Epidermal melanocyte (primary cell): ENCODE data around the gene TRPM2.
"Not testable (repeated sequence)": the region's sequence is repeated elsewhere in the genome, so short reads cannot be mapped to it uniquely, and the experiment has no call there.

Experiments used
- DNase-seq: peaks from one replicate; pipeline ENCODE4 v3.0.0; 2011; ENCODE audit warnings: low spot score; ENCODE audit not compliant: insufficient read length

TRPM2 gene

GRCh38 chr21:44354775-44355771 lies 1.7 kb downstream of the TRPM2 start:
- DNase-seq: no peak

- DNase-seq: no peak
Measured at GRCh38 chr21:44356160-44356559, 2.7 kb downstream of the TRPM2 start.

GRCh38 chr21:44356636-44357035 lies 3.2 kb downstream of the TRPM2 start:
- no peak for DNase-seq

DNA sequence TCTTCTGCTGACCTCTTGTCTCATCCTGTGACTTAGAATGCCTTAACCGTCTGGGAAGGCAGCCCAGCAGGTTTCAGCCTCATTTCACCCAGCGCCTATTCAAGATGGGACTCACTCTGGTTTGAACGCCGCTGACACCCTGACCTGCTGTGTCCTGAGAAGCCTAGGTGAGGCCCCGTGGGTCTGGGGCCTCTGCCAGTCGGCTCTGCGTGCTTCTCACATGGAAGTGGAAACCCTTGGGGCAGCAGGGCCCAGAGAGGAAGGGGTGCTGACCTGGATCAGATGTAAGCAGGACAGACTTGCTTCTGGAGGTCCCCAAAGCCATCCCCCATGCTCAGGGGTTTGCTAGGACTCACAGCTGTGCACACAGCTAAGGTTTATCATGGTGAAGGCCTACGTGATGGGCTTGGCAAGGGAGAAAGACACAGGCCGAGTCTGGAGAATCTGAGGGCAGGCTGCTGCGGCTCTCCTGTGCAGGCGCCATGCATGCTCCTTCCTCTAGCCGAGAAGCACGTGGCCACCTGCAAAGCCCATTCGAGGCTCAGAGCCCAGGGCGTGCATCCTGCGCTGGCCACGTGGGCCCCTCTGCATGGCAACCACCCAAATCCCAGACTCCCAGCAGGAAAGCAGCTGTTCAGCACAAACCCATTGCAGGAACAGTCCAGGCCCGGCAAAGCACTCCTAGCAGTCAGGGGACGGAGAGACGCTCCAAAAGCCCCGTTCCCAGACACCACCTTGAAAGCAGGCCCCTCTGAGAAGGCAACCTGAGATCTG lies 3.8 kb downstream of the TRPM2 start:
- no peak for DNase-seq

GRCh38 chr21:44359396-44359795 lies 6.0 kb downstream of the TRPM2 start:
- no peak for DNase-seq

GRCh38 chr21:44360159-44360558 lies 6.7 kb downstream of the TRPM2 start:
- DNase-seq: no peak

DNA sequence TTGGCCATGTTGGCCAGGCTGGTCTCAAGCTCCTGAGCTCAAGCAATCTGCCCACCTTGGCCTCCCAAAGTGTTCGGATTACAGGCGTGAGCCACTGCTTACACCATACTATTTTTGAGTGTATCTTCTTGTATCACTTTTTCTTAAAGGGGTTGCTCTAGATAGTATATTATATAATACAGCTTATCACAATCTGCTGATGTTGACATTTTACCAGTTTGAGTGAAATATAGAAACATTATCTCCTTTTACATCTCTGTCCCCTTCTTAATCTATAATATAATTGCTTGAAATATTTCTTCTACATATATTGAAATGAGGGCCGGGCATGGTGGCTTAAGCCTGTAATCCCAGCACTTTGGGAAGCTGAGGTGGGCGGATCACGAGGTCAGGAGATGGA lies 8.5 kb downstream of the TRPM2 start:
- DNase-seq: not testable (repeated sequence)

GRCh38 chr21:44363278-44363677 lies 9.9 kb downstream of the TRPM2 start:
- no peak for DNase-seq

DNA sequence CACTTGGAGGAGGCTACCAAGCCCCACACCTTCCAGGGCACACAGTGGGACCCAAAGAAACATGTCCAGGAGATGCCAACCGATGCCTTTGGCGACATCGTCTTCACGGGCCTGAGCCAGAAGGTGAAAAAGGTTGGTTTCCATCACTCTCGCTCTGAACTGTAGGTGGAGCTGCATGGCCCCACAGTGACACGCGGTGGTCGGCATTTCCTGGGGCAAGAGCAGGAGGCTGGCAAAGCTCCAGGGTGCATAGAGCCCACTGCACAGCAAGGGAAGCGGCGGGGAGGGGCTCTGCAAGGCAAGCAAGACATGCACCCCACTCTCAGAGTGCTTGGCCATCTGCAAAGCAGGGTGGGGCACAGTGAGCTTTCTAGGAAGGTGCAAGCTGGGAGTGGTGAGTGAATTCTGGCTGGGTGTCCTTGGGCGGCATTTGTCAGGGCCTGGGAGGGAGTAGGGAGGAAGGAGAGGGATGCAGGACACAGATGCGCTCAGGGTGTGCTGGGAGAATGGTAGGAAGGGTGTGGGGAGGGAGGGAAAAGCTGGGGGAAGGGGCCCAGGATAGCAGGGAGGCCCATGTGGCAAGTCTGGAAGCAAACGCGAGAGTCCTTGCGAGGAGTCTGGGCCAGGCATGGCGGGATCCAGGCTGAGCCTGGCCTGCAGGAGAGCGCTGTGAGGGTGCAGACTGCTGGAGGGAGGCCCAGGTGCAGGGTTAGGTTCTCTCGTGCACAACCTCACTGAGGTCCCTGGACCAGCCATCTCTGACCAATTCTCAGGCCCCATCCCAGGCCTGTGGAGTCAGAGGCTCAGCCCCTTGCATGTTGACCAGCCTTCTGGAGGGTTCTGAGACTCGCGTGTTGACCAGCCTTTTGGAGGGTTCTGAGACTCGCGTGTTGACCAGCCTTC lies 11.0 kb downstream of the TRPM2 start:
- DNase-seq: no peak

DNA sequence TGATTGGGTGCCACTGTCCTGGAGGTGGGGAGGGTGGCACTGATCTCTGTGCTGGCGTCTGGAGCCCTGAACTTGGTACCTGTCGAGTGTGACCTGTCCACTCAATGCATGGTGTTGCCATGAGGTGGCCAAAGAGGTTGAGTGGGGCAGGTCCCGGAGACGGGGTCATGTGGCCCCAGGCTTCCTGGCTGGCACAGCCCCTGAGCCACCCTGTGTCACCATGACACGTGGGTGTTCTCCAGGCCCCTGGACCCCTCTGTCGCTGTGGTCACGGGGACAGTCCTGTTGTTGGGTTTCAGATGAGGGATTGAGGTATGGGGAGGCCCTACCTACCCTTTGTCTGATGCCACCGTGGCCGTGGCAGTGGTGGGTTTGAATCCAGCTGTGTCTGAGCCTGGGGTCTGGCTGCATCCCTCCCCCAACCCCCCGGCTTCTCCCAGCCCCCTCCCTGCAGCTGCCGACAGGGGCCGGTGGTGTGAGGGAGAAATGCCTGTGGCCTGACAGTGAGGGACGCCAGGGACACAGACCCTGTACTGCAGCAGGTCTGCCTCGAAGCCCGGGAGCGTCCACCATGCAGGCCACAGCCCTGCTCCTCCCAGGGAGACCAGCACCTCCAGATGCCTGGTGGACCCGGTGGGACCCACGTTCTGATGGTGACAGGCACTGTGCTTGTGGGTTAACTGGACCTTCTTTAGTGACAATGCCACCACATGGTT lies 12.0 kb downstream of the TRPM2 start:
- no peak for DNase-seq

- no peak for DNase-seq
Measured at GRCh38 chr21:44365967-44366585, 12.7 kb downstream of the TRPM2 start.

DNA sequence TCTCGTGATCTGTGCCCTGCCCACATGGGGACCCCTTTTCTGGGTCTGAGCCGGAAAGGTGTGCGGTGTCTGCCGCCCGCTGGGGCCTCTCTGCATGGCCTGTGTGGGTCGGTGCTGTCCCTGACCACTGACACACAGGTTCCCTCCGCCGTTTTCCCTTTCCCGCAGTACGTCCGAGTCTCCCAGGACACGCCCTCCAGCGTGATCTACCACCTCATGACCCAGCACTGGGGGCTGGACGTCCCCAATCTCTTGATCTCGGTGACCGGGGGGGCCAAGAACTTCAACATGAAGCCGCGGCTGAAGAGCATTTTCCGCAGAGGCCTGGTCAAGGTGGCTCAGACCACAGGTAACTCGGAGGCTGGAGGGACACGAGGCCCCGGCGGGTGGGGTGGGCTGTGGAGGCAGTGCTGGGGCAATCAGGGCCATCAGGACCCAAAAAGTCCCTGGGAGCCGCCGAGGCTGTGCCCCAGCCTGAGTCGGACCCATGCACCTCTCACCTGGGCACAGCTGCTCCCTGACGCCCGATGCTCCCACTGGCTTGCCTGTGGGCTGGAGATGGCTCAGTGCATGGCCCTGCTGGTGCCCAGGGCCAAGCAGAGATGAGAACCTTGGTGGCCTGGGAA lies 13.3 kb downstream of the TRPM2 start:
- DNase-seq: no peak

DNA sequence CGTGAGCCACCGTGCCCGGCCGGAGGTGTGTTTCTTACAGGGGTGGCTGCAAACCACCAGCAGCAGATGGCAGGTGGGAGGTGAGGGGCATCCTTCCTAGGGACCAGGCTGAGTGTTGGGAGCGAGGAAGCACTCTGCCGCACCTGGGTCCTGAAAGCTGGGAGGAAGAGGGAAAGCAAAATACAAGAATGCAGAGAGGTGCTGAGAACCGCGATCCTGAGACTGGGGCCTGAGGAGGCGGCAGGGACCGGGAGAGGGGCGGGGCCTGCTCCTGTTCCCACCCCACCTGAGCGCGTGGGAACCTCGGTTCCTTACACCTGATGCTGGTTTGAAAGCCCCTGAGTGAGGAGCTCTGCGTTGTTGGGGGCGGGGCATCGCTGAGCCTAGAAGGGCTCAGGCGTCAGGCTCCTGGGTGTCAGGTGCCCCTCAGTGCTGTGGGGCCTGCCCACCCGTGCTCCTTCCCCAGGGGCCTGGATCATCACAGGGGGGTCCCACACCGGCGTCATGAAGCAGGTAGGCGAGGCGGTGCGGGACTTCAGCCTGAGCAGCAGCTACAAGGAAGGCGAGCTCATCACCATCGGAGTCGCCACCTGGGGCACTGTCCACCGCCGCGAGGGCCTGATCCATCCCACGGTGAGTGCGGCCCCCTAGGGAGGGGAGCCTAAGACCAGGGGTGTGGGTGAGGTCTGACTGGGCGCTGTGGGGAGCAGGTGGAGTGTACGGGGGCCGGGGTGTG lies 15.5 kb downstream of the TRPM2 start:
- no peak for DNase-seq

DNA sequence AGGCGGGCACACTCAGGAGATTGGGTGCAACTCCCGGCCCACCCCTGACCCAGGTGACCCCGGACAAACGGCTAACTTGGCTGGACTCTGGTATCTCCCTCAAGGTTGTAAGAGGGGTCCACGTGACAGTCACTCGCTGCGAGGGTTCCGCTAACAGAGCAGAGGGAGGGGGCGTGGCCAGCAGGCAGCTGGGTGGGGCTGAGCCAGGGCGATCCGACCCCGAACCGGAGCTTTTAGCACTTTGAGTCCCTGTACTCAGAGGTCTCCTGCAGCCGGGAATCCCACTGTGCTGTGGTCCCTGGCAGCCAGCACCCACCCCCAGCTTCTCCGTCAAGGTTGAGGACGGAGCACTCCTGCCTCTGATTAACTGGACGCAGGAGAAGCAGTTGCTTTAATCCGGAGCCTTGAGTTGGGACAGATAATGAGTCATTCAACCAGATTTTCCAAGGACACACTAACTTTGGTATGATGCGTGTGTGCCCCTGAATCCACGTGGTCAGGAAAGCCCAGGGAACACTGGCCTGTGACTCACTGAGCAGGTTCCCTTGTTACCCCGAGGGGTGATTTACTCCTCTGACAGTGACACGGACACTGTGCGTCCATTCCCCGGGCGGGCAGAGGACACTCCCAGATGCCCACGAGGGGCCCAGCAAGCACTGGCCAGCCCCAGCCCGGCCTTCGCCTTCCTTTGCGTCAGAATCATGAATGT lies 16.8 kb downstream of the TRPM2 start:
- no peak for DNase-seq

DNA sequence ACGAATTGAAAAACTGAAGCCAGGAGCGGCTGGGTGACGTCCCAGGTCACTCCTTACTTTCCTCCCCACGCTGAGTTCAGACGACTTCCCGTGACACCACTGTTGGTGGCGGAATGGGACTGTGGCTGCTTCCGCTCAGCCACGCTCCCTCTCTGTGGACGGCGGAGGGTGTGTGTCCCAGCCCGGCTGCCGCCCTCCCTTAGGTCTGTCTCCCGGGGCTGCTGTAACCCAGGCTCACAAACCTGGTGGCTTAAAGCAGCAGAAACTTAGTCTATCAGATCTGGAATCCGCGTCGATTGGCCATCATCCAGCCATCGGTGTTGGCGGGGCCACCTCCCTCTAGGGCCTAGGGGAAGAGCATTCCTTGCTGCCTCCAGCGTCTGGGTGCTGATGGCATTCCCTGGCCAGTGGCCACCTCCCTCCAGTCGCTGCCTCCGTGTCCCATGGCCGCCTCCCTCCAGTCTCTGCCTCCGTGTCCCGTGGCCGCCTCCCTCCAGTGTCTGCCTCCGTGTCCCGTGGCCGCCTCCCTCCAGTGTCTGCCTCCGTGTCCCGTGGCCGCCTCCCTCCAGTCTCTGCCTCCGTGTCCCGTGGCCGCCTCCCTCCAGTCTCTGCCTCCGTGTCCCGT lies 17.5 kb downstream of the TRPM2 start:
- DNase-seq: no peak

DNA sequence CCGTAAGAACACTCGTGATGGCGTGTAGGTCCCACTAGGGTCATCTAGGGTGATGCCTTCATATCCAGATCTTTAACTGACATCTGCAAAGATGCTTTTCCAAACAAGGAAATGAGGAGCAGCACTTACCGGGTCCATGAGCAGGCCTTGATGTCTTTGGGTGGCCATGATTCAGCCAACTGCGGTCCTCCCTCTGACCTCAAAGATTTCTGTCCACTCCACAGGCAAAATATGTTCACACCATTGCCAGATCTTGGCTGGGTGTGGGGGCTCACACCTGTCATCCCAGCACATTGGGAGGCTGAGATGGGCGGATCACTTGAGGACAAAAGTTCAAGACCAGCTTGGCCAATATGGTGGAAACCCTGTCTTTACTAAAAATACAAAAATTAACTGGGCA lies 18.2 kb downstream of the TRPM2 start:
- no peak for DNase-seq

- DNase-seq: no peak
Measured at GRCh38 chr21:44372616-44373015, 19.2 kb downstream of the TRPM2 start.
